GM18508 (cell line): ENCODE measurements around the gene RFESD.

Source experiments
- ATAC-seq: cut with Tn5 transposase; IDR thresholded peaks from one replicate; pipeline ENCODE4 v1.9.1; 2021; ENCODE audit warnings: moderate number of reproducible peaks; ENCODE audit not compliant: insufficient read depth, unreplicated experiment

The RFESD gene

DNA sequence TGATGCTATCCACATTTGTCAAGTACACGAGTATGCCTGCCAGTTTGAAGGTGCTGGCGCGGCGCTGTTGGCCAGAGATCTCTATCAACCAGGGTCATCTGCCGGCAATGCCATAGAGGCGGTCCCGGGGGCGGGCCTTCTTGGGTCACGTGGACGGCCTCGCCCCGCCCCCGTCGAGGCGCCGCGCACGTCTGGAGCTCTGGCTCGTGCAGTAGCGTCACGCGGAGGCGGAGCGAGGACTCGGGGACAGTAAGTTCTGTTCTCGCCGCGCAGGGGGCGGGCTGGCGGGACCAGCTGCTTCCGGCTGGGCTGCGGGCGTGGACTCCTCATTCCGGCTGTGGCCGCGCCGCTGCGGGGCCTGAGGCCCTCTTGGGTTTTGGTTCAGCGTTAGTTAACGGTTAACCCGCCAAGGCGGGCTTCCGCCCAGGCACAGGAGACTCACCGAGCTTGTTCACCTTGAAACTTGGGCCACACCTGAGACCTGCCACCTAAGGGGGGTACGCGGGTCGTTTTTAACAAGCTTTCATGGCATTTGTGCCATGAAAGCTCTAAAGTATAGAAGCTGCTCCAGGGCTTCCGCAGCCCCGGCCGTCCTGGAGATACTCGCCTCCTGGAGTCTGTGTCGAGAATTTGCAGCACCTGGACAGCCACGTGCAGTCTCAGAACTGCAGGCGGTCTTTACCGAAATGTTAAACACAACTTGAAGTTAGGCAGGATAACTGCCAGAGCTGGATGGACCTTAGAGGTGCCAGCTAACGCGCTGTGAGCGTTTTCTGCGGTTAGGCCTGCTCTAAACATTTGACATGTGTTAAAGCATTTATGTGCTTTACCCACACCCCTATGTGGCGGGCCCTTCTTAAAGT lies at the start of gene RFESD:
Gene RFESD, plus strand, starts transcription at position 209 of the 863 bp plus-strand sequence. CDS start 5,495 bp downstream, outside the sequence.
- peak; percentile 94 for ATAC-seq

DNA sequence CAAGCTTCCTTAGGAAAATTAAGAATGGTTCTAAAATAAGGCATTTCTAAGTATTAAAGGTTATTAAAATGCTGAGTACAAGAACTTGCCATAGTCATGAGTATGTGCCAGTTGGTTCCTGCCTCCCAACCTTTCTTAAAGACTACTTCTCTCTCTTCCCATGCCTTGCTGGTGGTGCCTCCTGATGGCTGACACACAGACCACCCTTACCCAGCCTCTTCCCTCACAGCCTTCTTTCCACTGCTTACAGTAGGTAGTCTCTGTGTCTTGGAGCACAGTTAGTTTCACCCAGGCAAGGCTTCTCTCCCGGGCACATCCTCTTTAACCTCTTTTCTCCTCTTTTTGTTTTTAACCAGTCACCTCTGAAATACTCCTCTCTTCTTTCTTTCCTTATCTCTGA lies 47.3 kb upstream of the RFESD start:
- no peak for ATAC-seq

DNA sequence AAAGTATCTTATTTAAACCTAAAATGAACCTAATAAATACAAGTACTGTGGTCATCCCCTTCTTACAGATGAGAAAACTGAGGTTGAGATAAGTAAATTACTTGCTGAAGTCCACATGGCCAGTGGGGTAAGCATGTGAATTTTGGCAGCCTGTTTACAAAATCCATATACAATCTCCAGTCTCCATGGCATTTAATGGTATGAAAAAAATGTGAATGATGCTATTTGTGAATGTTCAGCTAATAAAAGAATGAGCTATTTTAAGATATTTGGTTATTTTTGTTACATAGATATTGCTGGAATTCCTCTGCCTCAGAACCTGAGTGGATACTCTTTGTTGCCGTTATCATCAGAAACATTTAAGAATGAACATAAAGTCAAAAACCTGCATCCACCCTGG lies 46.0 kb upstream of the RFESD start:
- no peak for ATAC-seq

DNA sequence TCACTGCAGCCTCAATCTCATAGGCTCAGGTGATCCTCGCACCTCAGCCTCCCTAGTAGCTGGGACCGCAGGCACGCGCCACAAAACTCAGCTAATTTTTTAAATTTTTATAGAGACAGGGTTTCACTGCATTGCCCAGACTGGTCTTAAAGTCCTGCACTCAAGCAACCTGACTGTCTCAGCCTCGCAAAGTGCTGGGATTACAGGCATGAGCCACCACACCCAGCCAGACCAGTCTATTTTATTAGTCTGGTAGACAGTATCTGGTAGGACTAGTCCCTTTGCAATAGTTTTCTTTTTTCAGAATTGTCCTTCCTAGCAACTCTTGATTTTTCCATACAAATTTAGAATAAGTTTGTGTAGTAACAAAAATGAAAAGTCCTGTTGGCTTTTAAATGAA lies 40.8 kb upstream of the RFESD start:
- ATAC-seq = no peak

DNA sequence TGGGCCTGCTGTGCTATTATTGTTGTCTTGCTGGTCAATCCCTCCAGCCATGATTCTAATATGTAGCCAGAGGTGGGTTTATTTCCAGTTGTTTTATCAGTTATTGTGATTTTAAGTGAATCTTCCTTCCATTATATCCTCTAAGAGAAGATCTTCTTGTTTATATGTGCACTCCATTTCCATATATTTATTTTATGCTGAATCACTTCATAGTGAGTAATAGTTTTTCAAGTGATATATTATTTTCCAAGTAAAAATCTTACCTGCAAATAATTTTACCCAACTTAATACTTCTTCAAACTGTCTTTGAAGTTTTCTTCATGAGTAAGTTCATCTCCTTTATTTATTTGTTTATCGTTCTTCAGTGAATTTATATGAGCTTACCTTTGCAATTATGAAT lies 40.2 kb upstream of the RFESD start:
- no peak for ATAC-seq

DNA sequence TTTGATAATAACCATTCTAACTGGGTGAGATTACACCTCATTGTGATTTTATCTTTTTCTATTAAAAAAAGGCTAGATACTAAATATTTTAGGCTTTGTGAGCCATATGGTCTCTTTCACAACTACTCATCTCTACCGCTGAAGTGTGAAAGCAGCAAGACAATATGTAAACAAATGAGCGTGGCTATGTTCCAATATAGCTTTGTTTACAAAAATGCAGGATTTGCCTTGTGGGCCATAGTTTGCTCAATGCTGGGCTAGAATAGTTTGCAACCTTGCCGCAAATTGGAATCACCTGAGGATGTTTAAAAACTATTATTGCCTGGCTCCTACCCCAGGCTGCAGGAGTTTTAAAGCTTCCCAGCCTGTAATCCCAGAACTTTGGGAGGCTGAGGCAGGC lies 36.9 kb upstream of the RFESD start:
- ATAC-seq = no peak

DNA sequence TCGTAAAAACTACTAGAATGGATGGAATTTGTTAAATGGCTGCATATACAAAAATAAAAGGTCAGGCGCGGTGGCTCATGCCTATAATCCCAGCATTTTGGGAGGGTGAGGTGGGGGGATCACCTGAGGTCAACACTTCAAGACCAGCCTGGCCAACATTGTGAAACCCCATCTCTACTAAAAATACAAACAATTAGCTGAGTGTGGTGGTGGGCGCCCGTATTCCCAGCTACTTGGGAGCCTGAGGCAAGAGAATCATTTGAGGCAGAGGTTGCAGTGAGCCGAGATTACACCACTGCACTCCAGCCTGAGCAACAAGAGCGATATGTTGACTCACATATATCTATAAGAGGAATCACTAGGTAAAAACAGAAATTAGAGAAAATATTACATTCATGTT lies 36.0 kb upstream of the RFESD start:
- no peak for ATAC-seq

DNA sequence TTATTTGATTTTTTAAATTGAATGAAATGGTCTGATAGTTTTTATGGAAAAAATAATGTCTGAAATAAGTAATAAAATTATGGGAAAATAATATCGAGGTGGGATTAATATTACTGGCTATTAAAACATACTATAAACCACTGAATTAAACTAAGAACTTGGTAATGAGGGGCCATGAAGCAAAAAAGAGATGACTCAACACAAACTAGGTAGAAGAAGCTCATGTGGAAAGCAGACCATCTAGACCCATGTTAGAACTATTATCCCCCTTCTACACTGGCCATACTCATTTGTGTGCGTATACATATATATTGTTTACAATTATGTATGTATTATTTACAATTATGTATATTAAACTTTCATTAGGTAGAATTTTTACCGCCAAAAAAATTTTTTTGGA lies 35.2 kb upstream of the RFESD start:
- no peak for ATAC-seq

DNA sequence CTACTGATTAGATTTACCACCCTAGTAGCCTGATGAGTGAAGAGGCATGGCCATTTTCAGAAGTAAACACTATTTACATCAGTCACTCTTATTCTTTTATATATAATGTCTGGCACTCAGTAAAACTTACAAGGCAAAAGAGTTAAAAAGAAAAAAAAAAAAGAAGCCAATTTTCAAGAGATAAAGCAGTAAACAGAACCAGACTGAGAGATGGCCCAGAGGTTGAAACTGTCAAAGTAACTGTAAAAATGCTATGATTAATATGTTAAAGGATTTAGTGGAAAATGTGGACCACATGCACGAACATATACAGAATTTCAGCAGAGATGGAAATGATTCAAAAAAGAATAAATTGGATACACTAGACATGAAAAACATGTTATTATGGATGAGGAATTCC lies 33.1 kb upstream of the RFESD start:
- ATAC-seq = no peak

DNA sequence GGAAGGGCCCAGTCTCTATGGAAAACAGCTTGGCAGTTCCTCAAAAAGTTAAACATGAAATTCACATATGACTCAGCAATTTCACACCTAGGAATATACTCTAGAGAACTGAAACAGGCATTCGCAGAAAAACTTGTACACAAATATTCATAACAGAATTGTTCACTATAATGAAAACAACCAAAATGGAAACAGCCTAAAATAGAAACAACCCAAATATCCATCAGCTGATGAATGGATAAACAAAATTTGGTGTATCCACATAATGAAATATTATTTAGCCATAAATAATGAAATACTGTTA lies 31.5 kb upstream of the RFESD start:
- no peak for ATAC-seq

DNA sequence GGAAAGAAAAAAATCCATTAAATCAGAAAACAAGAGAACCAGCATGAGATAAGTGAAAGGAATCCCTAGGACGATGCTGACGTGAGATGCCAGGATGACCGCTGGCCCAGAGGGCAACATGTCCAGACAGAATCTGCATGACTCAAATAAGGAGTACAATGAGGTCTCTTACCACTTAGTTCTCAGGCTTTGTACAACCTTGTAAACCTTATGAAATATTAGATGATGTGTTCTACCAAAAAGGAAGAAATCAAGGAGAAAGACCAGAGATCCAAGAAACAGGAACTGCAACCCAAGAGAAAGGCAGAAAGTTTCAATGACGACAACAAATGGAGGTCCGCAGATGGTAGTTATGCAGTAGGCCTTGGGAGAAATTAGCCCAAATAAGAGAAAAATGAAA lies 29.5 kb upstream of the RFESD start:
- ATAC-seq = no peak

DNA sequence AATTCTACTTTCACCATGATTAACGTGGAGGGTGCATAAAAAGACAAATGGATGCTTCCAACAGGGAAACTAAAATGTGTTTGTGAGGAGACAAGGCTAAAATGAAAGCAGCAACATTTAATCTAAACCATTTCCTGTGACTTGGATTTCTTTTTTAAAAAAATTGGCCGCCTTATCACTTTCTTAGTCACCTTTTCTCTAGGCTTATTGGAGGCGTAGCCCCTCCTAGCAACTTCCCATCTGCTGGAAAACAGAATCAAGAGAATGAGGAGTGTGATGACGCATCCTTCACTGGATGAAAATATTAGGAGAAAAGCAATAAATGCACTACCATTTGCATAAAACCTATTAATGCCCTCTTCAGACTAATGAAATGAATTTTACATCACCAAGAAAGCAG lies 27.5 kb upstream of the RFESD start:
- no peak for ATAC-seq

DNA sequence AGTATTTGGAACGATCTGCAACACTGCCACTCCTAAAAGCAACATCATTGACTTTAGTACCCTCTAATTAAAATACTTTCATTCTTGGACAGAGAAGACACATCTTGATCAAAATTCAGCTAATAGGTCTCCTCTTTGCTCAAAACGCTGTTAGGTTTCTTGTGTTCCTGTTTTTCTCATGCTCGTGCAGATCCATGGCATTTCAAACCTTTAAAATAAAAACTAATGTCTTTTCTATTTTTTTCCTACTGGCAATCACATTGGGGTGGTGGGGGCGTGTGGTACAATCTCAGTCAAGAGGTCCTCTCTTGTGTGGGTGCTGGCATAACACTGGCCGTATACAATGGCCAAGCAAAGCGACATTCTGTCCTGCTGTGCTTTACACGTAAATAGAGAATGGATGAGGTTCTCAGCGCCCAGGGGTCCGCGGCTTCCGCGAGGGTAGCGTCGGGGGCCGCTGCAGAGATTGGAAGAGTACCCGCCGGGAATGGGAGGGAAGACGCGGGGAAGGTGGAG lies 27.0 kb upstream of the RFESD start:
- ATAC-seq = no peak

DNA sequence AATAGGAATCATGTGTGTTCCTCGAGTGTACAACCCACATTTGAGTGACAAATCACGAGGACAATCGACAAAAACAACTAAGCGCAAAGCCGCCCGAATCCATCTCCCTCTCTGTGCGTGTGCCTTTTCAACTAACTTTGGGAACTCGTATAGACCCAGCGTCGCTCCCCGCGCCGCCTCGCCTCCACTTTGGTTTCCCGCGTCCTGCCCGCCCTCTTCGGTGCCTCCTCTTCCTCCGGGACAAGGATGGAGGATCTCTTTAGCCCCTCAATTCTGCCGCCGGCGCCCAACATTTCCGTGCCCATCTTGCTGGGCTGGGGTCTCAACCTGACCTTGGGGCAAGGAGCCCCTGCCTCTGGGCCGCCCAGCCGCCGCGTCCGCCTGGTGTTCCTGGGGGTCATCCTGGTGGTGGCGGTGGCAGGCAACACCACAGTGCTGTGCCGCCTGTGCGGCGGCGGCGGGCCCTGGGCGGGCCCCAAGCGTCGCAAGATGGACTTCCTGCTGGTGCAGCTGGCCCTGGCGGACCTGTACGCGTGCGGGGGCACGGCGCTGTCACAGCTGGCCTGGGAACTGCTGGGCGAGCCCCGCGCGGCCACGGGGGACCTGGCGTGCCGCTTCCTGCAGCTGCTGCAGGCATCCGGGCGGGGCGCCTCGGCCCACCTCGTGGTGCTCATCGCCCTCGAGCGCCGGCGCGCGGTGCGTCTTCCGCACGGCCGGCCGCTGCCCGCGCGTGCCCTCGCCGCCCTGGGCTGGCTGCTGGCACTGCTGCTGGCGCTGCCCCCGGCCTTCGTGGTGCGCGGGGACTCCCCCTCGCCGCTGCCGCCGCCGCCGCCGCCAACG lies 26.3 kb upstream of the RFESD start, which contains the start of gene GPR150:
Gene GPR150, plus strand, starts transcription at position 58 of the 840 bp plus-strand sequence. Its CDS starts 189 bp downstream, at position 247.
- no peak for ATAC-seq

DNA sequence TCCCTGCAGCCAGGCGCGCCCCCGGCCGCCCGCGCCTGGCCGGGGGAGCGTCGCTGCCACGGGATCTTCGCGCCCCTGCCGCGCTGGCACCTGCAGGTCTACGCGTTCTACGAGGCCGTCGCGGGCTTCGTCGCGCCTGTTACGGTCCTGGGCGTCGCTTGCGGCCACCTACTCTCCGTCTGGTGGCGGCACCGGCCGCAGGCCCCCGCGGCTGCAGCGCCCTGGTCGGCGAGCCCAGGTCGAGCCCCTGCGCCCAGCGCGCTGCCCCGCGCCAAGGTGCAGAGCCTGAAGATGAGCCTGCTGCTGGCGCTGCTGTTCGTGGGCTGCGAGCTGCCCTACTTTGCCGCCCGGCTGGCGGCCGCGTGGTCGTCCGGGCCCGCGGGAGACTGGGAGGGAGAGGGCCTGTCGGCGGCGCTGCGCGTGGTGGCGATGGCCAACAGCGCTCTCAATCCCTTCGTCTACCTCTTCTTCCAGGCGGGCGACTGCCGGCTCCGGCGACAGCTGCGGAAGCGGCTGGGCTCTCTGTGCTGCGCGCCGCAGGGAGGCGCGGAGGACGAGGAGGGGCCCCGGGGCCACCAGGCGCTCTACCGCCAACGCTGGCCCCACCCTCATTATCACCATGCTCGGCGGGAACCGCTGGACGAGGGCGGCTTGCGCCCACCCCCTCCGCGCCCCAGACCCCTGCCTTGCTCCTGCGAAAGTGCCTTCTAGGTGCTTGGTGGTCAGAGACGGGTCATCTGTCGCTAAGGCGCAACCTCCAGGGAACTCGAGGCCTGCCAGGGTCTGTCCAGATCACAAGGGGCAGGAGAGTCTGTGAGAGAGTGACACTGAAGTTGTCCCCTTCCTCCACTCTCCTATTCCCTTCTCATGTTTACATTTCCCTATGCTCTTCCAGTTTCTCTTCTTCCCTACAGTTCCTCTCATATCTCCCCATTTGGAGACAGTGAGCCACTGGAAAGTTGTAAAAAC lies 25.4 kb upstream of the RFESD start:
- no peak for ATAC-seq

DNA sequence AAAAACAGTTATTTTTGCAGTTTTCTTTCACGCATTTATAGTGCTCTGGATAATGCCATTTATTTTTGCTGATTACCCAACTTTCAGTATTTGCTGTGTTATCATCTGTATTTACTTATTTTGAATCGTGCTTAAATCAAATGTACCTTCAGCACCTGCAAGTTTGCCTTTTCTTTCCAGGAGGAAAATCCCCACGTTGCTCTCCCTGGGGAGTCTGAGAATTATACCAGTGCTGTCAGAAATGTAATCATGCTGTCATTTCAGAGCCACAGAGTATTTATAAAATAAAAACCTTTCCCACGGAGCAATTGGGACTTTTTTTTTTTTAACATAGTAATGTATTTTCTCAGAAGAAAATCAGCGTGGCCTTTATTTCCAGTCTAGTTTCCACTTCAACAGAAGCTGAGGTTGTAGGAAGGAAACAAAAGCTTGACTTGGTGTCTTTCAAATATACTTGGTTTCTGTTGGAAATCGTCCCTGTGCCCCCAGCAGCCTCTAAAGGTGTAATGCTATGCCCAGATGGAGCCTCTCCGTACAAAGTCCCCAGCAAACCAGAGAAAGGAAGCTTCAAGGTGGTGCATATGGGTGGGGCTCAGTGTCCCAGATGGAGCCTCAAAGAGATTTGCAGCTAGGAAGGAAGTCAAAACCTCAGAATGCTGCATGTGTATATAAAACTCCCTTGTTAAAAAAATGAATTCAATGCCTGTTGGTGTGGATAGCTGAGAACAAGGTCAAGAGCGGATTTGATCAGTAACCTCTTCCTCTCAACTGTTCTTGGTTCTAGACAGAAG lies 24.5 kb upstream of the RFESD start:
- ATAC-seq = no peak

DNA sequence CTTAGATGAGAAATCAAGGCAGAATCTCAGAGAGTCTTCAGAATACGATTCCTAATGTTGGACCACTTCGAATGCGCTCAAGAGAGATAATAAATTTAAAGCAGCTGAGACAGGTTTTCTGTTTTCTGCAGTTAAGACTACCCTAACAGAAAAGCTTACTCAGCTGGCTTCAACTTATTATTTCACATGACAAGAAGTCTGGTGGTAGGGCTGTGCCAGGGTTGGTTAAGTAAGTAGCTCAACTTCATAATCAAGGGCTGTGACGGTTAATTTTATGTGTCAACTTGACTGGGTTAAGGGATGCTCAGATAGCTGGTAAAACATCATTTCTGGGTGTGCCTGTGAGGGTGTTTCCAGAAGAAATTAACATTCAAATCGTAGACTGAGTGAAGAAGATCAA lies 22.9 kb upstream of the RFESD start:
- ATAC-seq = no peak

DNA sequence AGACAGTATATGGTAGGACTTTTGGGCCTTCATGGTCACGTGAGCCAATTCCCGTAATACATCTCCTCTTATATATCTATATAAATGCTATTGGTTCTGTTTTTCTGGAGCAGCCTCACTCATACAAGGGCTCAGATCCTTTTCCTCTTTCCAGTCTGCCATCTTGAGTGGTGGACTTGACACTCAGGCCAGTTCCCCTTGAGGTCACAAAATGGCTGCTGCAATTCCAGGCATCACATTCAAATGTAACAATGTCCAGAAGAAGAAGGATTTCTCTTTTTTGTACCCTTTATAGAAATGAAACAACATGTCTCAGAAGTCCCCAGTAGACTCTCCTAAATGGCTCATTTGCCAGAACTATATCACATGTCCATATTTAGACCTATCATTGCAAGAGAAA lies 22.2 kb upstream of the RFESD start:
- ATAC-seq = no peak

DNA sequence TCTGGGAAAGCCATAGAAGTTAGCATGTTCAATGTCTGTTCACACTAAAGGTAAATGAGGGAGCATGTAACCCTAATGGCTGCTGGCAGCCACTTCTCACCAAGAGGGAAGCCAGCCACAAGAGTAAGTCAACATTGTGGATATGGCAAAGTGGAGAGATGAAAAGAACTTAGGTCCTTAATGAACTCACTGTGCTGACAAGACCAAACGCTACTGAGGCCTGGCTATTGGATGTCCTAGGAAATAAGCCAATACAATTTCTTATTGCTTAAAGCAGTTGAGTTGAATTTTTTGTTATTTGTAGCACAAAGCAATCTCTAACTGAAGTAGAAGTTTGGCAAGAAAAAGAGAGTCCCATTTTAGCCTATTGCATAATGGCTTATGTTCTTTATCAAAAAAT lies 19.9 kb upstream of the RFESD start:
- ATAC-seq = no peak
